H1 (cell line): ENCODE results near the gene RNF32. TPM values are rescaled to one million over a fixed set of nuclear protein-coding genes. Genes with fewer than 3 reads are reported as not detected.

ENCODE experiments used
- POU5F1 ChIP-seq: IDR thresholded peaks from 2 replicates; pipeline ENCODE4 v1.6.1; 2011; ENCODE audit warnings: low read depth, mild to moderate bottlenecking, low read length, moderate library complexity
- ZNF274 ChIP-seq: IDR thresholded peaks from 2 replicates; pipeline ENCODE4 v1.7.0; 2012; ENCODE audit warnings: low read length, borderline replicate concordance; ENCODE audit errors: extremely low read depth
- polyA plus RNA-seq, 7 experiments: library from polyadenylated mRNA; depleted of rRNA in 3 of 7; stranded (reverse) in 5 of 7; unstranded in 2 of 7; fragments of >200 nt in 5 of 7; fragments of 200-250 nt in 2 of 7; gene quantifications; 1 replicate in 5 of 7; 2 replicates in 1 of 7; 4 replicates in 1 of 7; pipeline versions ENCODE4 v1.2.1 to v1.2.3, GENCODE V29; 2011 to 2013; ENCODE audit warnings: missing spikeins in 2 of 7, mixed read lengths in 2 of 7
- total RNA-seq: library from RNA; stranded (reverse); fragmentation: NEBNext Ultra II Directional; extraction: Animal tissue kit (Norgen Biotek cat#: 25700); gene quantifications from 2 replicates; pipeline ENCODE4 v1.2.1, GENCODE V29; 2021

The RNF32 gene
- total and polyA plus RNA-seq, 2 of the 8 experiments (the other 6 are each of a cell fraction or from before 2014, with no cell fraction given), result 0.48 to 1.2 TPM

DNA sequence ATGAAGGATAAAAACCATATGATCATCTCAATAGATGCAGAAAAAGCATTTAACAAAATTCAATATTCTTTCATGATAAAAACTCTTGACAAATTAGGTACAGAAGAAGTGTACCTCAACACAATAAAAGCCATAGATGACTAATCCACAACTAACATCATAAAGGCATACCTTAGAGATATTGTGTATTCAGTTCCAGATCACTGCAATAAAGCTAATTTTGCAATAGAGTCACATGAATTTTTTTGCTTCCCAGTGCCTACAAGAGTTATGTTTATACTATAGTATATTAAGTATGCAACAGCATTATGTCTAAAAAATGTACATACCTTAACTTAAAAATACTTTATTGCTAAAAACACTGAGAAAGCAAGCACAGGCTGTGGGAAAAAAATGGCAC is 18.9 kb upstream of the RNF32 start (continued):
- TF ChIP-seq POU5F1 (no peak), ZNF274 (no peak)
